Subcutaneous adipose tissue (tissue), 4 donors: ENCODE results near the gene RCSD1. TPM values are rescaled to one million over a fixed set of nuclear protein-coding genes. Genes with fewer than 3 reads are reported as not detected.

Source experiments
- CTCF ChIP-seq: fragments of 450-650 bp; IDR thresholded peaks from one replicate; pipeline ENCODE4 v1.5.1; 2016; ENCODE audit warnings: low read depth, mild to moderate bottlenecking, control low read depth, antibody characterized with exemption, moderate library complexity
- total RNA-seq, 4 donors: library from RNA; depleted of rRNA; stranded (reverse); fragments of >200 nt; gene quantifications; one replicate each; pipeline ENCODE4 v1.1.0, GENCODE V29; 2016

RCSD1 gene
- total RNA-seq, 4 donors from 2014 or later = 22.5 to 33.3 (median 28.7) TPM

GRCh38 chr1:167713330-167714081, 83.5 kb downstream of the RCSD1 start:
- no peak for TF ChIP-seq CTCF

- TF ChIP-seq CTCF = no peak
These were observed 84.0 kb downstream of the RCSD1 start for GRCh38 chr1:167714098-167714438.

GRCh38 chr1:167714439-167715156, 84.6 kb downstream of the RCSD1 start:
- no peak for TF ChIP-seq CTCF

GRCh38 chr1:167715157-167715999, 85.3 kb downstream of the RCSD1 start:
- TF ChIP-seq CTCF = no peak

- no peak for TF ChIP-seq CTCF
These were observed 85.9 kb downstream of the RCSD1 start for GRCh38 chr1:167716000-167716271.

GRCh38 chr1:167717351-167717750, 87.3 kb downstream of the RCSD1 start:
- TF ChIP-seq CTCF = no peak
